ENCODE measurements around the gene PPM1F.

- TF ChIP-seq, protein P1, sequence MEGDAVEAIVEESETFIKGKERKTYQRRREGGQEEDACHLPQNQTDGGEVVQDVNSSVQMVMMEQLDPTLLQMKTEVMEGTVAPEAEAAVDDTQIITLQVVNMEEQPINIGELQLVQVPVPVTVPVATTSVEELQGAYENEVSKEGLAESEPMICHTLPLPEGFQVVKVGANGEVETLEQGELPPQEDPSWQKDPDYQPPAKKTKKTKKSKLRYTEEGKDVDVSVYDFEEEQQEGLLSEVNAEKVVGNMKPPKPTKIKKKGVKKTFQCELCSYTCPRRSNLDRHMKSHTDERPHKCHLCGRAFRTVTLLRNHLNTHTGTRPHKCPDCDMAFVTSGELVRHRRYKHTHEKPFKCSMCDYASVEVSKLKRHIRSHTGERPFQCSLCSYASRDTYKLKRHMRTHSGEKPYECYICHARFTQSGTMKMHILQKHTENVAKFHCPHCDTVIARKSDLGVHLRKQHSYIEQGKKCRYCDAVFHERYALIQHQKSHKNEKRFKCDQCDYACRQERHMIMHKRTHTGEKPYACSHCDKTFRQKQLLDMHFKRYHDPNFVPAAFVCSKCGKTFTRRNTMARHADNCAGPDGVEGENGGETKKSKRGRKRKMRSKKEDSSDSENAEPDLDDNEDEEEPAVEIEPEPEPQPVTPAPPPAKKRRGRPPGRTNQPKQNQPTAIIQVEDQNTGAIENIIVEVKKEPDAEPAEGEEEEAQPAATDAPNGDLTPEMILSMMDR (IDR thresholded peaks at IDR 0.05) = no peak
- TF ChIP-seq REST (IDR thresholded peaks at IDR 0.05) = no peak
- TF ChIP-seq EHMT2 (IDR thresholded peaks at IDR 0.05; ENCODE audit: low read depth) = no peak
- no peak for TF ChIP-seq ZSCAN20 (CRISPR knock-in tag; IDR thresholded peaks at IDR 0.05)
- no peak for TF ChIP-seq NPAS2 (CRISPR knock-in tag; IDR thresholded peaks at IDR 0.05; ENCODE audit: borderline replicate concordance)
- no peak for TF ChIP-seq CEBPB (IDR thresholded peaks at IDR 0.05)
- no peak for TF ChIP-seq POLR2A (IDR thresholded peaks at IDR 0.05; ENCODE audit: low read length)
- no peak for TF ChIP-seq RARB (CRISPR knock-in tag; IDR thresholded peaks at IDR 0.05)
- TF ChIP-seq MAX (IDR thresholded peaks at IDR 0.05) = no peak
- no peak for TF ChIP-seq EP300 (IDR thresholded peaks at IDR 0.05)
- no peak for TF ChIP-seq SREBF2 (IDR thresholded peaks at IDR 0.05)
- TF ChIP-seq BCL3 (IDR thresholded peaks at IDR 0.05) = no peak
- no peak for TF ChIP-seq HDAC2 (IDR thresholded peaks at IDR 0.05)
- no peak for TF ChIP-seq ESRRA (IDR thresholded peaks at IDR 0.05; ENCODE audit: borderline replicate concordance, low read length)
Measured at GRCh38 chr22:21916309-21916918, 36.2 kb downstream of the PPM1F start.
